HPDE6-E6E7 (cell line): ENCODE measurements around the gene KHDC4.
"Not testable (repeated sequence)": the region's sequence is repeated elsewhere in the genome, so short reads cannot be mapped to it uniquely, and the experiment has no call there.

ENCODE experiments used
- DNase-seq: peaks from one replicate; pipeline ENCODE4 v3.0.0; 2011; ENCODE audit warnings: missing footprints; ENCODE audit errors: extremely low spot score

KHDC4 gene

GRCh38 chr1:155940993-155941844 lies 7.0 kb upstream of the KHDC4 start, which contains the start of gene RXFP4:
TSS of gene RXFP4 (plus strand) at chr1:155941638. CDS start at chr1:155941710, 72 bp downstream.
- DNase-seq, result peak; percentile 25

- DNase-seq, result peak; percentile 26
Measured at GRCh38 chr1:155940482-155940992, 6.3 kb upstream of the KHDC4 start.

DNA sequence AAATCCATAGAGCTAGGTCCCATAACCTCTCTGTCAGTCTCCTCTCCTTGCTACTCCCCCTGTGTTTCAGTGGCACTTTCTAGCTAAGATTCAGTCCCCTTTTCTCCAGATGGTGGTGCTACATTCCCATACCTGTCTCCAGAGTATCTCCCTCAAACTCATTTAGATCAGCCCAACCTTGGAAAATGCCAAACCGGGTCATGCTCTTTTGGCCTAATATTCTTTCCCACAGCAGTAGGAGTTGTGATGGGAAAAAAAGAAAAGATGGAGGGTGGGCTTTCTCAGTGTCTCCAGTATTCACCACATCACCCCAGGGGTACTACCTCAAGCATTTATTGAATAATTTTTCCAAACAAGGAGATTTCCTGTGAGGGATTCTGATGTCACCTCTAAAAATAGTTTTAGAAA lies 4.0 kb upstream of the KHDC4 start:
- peak; percentile 56 for DNase-seq

DNA sequence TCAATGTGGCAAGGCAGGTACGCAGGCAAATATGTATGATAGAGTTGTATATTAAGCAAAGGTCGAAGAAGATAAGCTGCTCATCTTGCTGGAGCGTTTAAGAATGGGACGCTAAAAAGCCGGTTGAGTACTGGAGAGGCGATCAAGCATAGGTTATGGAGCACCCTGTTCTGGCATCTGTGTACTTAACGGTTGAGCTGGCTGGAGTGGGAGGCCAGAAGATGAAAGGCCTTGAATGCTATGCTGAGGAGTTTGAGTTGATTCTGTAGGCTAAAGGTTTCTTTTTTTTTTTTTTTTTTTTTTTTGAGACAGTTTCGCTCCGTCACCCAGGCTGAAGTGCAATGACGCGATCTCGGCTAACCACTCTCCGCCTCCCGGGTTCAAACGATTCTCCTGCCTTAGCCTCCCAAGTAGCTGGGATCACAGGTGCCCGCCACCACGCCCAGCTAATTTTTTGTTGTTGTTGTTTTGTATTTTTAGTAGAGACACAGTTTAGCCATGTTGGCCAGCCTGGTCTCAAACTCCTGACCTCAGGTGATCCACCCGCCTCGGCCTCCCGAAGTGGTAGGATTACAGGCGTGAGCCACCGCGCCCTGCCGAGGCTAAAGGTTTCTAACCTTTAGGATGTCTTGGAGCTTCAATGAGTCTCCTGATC lies 850 bp upstream of the KHDC4 start:
- no peak for DNase-seq

DNA sequence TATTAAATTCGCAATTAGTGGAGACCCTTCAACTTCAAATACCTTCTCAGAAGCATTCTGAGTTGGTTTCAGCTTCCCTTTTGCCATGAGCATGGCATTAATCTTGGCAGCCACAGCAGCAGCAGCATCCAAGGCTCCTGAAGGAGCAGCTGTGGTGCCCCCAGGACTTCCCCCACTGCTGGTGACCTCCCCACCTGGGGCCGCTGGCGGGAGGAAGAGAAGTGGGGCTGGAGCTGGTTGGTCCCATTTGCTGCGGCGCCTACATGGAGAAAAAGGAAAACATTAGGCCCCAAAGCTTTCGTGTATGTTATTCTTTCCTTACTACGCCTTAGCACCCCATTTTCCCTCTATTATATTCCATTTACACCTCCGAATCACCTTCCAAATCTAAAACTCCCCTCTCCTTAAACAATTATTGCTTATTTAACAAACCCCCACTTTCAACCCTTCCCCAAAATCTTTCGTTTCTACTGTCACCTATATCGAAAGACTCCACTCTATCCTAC lies 569 bp downstream of the KHDC4 start:
- no peak for DNase-seq

DNA sequence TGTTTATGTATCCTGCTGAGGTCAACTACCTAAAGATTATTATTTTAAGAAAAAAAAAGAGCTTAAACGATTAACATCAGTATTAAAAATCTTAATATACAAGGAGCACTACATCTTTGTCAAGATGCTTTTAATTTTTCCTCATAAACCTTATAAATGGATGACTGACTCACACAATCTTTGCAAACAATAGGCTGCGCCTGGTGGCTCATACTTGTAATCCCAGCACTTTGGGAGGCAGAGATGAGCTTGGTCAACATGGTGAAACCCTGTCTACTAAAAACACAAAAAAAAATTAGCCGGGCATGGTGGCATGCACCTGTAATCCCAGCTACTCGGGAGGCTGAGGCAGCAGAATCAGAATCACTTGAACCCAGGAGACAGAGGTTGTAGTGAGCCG lies 1.7 kb downstream of the KHDC4 start:
- no peak for DNase-seq

GRCh38 chr1:155932081-155932480 lies 2.1 kb downstream of the KHDC4 start:
- no peak for DNase-seq

DNA sequence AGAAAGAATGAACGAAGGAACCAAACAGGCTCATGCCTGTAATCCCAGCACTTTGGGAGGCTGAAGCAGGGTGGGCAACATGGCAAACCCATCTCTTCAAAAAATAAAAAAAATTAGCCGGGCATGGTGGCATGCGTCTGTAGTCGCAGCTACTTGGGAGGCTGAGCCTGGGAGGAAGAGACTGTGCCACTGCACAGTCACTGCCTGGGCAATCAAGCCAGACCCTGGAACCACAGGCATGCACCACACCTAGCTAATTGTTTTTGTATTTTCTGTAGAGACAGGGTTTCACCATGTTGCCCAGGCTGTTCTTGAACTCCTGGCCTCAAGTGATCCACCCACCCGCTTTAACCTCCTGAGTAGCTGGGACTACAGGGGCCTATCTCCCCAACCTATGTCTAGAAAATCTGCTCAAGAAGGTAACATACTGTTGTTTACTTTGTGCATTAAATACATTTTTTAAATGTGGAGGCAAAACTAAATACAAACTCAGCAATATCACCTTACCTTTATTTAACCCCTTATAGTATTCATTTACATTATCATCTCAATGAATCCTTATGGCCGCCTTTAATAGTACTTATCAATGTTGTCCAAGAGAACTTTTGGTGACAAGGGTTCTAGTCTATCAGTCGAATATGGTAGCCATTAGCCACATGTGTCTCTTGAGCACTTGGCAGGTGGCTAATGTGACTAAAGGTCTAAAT lies 2.7 kb downstream of the KHDC4 start:
- no peak for DNase-seq

- DNase-seq, result not testable (repeated sequence)
Measured at GRCh38 chr1:155930725-155931124, 3.5 kb downstream of the KHDC4 start.

- no peak for DNase-seq
Measured at GRCh38 chr1:155929057-155929456, 5.2 kb downstream of the KHDC4 start.

DNA sequence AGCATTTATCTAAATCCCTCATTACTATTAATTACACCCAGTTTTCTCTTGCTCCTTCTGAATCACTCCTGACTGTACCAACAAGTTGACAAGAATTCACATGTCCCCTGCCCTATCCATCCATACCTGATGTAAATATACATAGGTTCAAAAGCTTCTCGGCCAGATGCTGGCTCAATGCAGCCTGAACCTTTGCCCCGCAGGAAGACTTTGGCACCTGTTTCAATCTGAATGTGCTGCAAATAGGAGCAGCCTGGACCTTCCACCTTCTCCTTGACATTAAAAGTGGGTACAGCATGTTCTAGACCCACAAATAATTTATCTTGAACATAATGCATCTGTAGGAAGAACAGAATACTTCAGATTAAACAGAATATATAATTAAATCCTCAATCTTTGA lies 8.7 kb downstream of the KHDC4 start:
- DNase-seq, result no peak

DNA sequence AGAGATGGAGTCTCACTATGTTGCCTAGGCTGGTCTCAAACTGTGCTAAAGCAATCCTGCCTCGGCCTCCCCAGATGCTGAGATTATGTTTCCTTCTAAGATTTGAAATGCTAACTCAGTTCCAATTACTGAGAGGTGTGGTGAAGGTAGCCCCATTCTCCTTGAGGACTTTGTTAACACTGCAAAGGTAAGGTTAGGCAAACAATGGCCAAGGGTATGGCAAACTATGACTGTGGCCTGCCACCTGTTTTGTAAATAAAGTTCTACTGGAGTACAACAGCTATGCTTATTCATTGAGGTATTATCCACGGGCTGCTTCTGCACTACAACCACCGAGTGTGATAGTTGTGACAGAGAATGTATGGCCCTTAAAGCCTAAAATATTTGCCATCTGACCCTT lies 13.5 kb downstream of the KHDC4 start:
- DNase-seq, result no peak

- no peak for DNase-seq
Measured at GRCh38 chr1:155919801-155920200, 14.4 kb downstream of the KHDC4 start.

GRCh38 chr1:155918660-155919059 lies 15.6 kb downstream of the KHDC4 start:
- DNase-seq, result no peak

GRCh38 chr1:155913969-155914757 lies 20.1 kb downstream of the KHDC4 start:
- DNase-seq, result no peak

- DNase-seq, result no peak
Measured at GRCh38 chr1:155912056-155912536, 22.1 kb downstream of the KHDC4 start.

- DNase-seq, result peak; percentile 74
Measured at GRCh38 chr1:155911156-155912055, 22.8 kb downstream of the KHDC4 start, which contains the start of gene RIT1. TSS of gene RIT1 (minus strand) at chr1:155911349. CDS start at chr1:155910761, 588 bp downstream.

DNA sequence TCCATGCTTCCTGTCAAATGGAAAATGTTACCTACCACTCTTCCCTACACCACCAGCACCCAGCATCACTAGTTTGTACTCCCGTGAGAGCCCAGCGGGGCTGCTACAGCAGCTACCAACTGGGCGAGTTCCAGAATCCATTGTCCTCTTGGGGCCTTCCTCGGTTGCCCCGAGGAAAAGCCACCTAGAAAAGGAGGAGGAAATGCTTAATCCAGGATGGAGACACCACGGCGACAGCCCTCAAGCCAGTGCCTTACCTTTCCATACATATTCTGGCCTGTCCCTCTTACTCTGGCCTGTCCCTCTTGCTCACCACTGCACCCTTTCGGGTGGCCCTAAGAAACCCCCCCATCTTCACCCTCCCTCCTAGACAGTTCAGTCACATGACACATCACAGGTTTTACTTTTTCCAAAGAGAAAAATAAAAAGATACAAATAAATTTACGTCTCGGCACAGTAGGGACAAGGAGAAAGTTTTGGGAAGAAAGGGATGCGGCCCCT lies 23.5 kb downstream of the KHDC4 start:
- DNase-seq, result no peak

DNA sequence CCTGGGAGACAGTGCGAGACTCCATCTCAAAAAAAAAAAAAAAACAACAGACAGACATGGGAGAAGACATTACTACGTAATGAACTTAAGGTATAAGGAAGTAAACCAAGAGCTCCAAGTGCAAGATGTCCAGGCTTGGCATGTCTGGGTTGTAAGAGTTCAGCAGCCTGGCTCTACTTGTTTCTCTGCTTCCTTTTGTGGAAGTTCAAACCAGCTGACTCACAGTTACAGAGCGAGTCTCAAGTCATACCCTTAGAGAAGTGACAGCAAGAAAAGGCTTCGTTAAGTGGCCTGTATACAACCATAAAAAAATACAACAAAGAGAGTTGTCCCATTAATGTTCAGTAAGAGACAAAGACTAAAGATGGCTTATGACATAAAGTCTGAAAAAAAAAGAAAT lies 24.3 kb downstream of the KHDC4 start:
- DNase-seq, result no peak

- DNase-seq, result no peak
Measured at GRCh38 chr1:155904261-155904660, 30.0 kb downstream of the KHDC4 start.
